ENCODE results near the gene PIGL. TPM values are rescaled to one million over a fixed set of nuclear protein-coding genes. Genes with fewer than 3 reads are reported as not detected.
"Not testable (repeated sequence)": the region's sequence is repeated elsewhere in the genome, so short reads cannot be mapped to it uniquely, and the experiment has no call there.

The PIGL gene
- total RNA-seq, 1 donor from 2014 or later = 33.9 TPM

GRCh38 chr17:16306211-16306610 lies 89.2 kb downstream of the PIGL start:
- no peak for DNase-seq (ENCODE audit: low spot score)

GRCh38 chr17:16312061-16312460 lies 95.1 kb downstream of the PIGL start:
- DNase-seq (ENCODE audit: low spot score) = not testable (repeated sequence)

GRCh38 chr17:16313139-16314090 lies 96.4 kb downstream of the PIGL start:
- DNase-seq (ENCODE audit: low spot score) = no peak

- no peak for DNase-seq (ENCODE audit: low spot score)
Observed at GRCh38 chr17:16314189-16314588, 97.2 kb downstream of the PIGL start.

GRCh38 chr17:16314859-16315258 lies 97.8 kb downstream of the PIGL start:
- DNase-seq (ENCODE audit: low spot score) = no peak

- DNase-seq (ENCODE audit: low spot score) = no peak
Observed at GRCh38 chr17:16319969-16320368, 103.0 kb downstream of the PIGL start.

GRCh38 chr17:16322636-16323035 lies 105.6 kb downstream of the PIGL start:
- no peak for DNase-seq (ENCODE audit: low spot score)

- DNase-seq (ENCODE audit: low spot score) = no peak
Observed at GRCh38 chr17:16325964-16326363, 109.0 kb downstream of the PIGL start.

- DNase-seq (ENCODE audit: low spot score) = no peak
Observed at GRCh38 chr17:16327018-16327417, 110.0 kb downstream of the PIGL start.

- no peak for DNase-seq (ENCODE audit: low spot score)
Observed at GRCh38 chr17:16328997-16329396, 112.0 kb downstream of the PIGL start.

GRCh38 chr17:16329519-16330271 lies 112.7 kb downstream of the PIGL start:
- DNase-seq (ENCODE audit: low spot score) = no peak

GRCh38 chr17:16338391-16338790 lies 121.4 kb downstream of the PIGL start:
- no peak for DNase-seq (ENCODE audit: low spot score)

- DNase-seq (ENCODE audit: low spot score) = no peak
Observed at GRCh38 chr17:16339402-16339801, 122.4 kb downstream of the PIGL start.

GRCh38 chr17:16339959-16340358 lies 122.9 kb downstream of the PIGL start:
- DNase-seq (ENCODE audit: low spot score) = no peak

GRCh38 chr17:16342979-16343378 lies 126.0 kb downstream of the PIGL start:
- no peak for DNase-seq (ENCODE audit: low spot score)

- no peak for DNase-seq (ENCODE audit: low spot score)
Observed at GRCh38 chr17:16343569-16343968, 126.6 kb downstream of the PIGL start.

- no peak for DNase-seq (ENCODE audit: low spot score)
Observed at GRCh38 chr17:16345565-16345964, 128.6 kb downstream of the PIGL start.

GRCh38 chr17:16346721-16347271 lies 129.8 kb downstream of the PIGL start:
- no peak for DNase-seq (ENCODE audit: low spot score)

- no peak for DNase-seq (ENCODE audit: low spot score)
Observed at GRCh38 chr17:16348586-16348985, 131.6 kb downstream of the PIGL start.

GRCh38 chr17:16349431-16349830 lies 132.4 kb downstream of the PIGL start:
- no peak for DNase-seq (ENCODE audit: low spot score)

- peak; percentile 10 for DNase-seq (ENCODE audit: low spot score)
Observed at GRCh38 chr17:16351831-16352230, 134.8 kb downstream of the PIGL start.

GRCh38 chr17:16352303-16352666 lies 135.3 kb downstream of the PIGL start:
- no peak for DNase-seq (ENCODE audit: low spot score)
